ENCODE data around the gene GNRHR. TPM values are rescaled to one million over a fixed set of nuclear protein-coding genes. Genes with fewer than 3 reads are reported as not detected.

The GNRHR gene
- not detected in 2 replicates for total RNA-seq

GRCh38 chr4:67754288-67754687 lies at the start of gene GNRHR:
GNRHR (minus strand) TSS chr4:67754388; CDS start chr4:67754335, 53 bp downstream.

GRCh38 chr4:67700738-67701516 lies 53.3 kb downstream of the GNRHR start, which contains the start of gene UBA6:
UBA6 (minus strand) TSS chr4:67701155; CDS start chr4:67701119, 36 bp downstream.

Small RNA genes lying within 50 kb of the gene (small RNA-seq; reads per million reads assigned to genes)
- not detected for gene RF00091

Other genes starting within 250 kb of the GNRHR start
- gene CENPC, start 208.9 kb downstream of the GNRHR start, total RNA-seq = 34.5 and 36.4 TPM in 2 replicates
- gene STAP1, start 195.7 kb downstream of the GNRHR start, total RNA-seq = not detected in 2 replicates
- 174 and 193 TPM in 2 replicates for gene UBA6, start 53.2 kb downstream of the GNRHR start, total RNA-seq
- gene TMPRSS11D, start 129.6 kb upstream of the GNRHR start, total RNA-seq = not detected in 2 replicates
- not detected in 2 replicates for gene TMPRSS11A, start 209.1 kb upstream of the GNRHR start, total RNA-seq

All from thoracic aorta endothelial cell (primary cell).